LNCAP (cell line): ENCODE results near the gene FFAR3.

Experiments
- TF ChIP-seq, protein P1 (sequence below): fragments of 450-650 bp; IDR thresholded peaks from 2 replicates; pipeline ENCODE4 v1.5.1; 2017; ENCODE audit warnings: mild to moderate bottlenecking

The FFAR3 gene

DNA sequence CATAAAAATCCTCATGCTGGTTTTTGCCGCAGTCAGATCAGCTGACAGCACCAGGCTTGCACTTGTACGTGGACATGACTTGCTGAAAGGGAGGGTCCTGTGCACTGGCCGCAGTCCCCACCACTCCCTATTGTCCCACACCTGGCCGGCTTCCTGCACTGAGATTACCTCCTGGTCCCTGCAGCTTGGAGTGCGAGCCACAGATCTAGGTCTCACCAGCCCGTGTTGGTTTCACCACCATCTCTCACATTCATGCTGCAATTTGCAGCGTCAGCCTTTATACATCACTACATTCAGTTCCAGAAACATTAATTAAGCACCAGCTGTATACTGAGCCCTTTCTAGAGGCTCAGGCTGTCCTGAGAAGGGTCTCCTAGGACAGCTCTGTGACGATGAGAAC, 44.2 kb upstream of the FFAR3 start:
- TF ChIP-seq, protein P1, sequence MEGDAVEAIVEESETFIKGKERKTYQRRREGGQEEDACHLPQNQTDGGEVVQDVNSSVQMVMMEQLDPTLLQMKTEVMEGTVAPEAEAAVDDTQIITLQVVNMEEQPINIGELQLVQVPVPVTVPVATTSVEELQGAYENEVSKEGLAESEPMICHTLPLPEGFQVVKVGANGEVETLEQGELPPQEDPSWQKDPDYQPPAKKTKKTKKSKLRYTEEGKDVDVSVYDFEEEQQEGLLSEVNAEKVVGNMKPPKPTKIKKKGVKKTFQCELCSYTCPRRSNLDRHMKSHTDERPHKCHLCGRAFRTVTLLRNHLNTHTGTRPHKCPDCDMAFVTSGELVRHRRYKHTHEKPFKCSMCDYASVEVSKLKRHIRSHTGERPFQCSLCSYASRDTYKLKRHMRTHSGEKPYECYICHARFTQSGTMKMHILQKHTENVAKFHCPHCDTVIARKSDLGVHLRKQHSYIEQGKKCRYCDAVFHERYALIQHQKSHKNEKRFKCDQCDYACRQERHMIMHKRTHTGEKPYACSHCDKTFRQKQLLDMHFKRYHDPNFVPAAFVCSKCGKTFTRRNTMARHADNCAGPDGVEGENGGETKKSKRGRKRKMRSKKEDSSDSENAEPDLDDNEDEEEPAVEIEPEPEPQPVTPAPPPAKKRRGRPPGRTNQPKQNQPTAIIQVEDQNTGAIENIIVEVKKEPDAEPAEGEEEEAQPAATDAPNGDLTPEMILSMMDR, result no peak

DNA sequence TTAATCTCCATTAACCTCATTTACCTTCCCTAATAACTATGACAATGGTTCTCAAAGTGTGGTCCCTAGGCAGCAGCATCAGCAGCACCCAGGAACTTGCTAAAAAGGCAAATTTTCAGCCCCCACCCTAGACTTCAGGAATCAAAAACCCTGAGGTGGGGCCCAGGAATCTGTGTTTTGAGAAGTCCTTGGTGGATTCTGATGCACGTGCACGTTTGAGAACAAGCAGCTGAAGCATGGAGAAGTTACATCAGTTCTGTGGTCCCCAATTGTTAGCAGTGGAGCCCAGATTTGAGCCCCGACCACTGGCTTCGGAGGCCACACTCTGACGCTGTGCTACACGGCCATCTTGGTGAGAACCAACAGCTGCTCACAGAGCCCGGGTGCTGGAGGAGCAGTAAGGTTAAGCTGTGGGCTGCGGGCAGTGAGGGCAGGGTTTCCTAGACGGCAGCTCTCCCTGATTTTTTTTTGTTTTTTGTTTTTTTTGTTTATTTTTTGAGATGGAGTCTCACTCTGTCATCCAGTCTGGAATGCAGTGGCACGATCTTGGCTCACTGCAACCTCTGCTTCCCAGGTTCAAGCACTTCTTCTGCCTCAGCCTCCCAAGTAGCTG, 43.3 kb upstream of the FFAR3 start:
- TF ChIP-seq, protein P1, result no peak

DNA sequence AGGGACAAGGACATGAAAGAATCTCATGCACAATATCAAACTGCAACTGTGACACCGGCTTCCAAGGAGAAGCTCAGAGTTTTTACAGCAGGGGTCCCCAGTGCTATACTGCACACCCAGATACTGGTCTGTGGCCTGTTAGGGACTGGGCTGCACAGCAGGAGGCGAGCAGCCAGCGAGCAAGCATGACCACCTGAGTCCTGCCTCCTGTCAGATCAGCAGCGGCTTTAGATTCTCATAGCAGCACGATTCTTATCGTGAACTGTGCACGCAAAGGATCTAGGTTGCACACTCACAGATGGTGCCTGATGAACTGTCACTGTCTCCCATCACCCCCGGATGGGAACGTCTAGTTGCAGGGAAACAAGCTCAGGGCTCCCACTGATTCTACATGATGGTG, 42.4 kb upstream of the FFAR3 start:
- TF ChIP-seq, protein P1, result no peak

DNA sequence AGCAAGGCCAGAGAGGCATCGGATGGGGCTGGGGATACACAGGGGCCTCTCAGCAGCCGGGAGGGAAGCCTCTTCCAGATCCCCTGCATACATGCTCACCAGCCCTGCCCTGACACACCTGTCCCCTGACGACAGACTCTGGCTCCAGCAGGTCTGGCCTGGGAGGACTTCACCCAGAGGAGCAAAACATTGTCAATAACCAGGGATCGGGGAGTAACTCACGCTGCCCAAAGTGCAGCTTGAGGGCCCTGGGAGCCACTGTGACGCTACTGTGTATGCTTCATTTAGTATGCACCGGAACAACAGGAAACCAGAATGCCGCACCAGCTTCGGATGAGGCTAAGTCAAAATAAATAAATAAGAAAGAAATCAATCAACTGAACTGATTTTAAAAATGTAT, 41.7 kb upstream of the FFAR3 start:
- TF ChIP-seq, protein P1, result no peak

DNA sequence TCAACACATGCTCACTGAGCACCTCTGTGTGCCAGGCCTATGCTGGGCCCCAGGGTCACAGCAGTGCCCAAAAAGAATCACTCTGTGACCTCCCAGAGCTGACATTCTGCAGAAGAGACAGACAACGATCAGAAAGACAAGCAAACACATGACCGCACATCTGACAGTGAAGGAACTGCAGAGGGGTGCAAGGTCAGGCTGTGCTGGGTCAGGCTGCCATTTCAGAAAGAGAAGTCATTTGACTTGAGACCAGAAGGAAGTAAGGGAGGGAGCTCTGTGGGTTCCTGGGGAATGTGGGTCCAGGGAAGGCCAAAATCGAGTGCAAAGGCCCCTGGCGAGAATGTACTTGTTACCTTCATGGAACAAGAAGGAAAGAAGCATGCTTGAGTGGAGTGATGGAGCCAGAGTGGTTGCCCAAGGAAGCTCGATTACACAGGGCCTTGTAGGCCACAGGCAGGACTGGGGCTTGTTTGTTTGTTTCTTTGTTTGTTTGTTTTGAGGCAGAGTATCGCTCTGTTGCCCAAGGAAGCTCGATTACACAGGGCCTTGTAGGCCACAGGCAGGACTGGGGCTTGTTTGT, 40.7 kb upstream of the FFAR3 start:
- TF ChIP-seq, protein P1, result no peak

DNA sequence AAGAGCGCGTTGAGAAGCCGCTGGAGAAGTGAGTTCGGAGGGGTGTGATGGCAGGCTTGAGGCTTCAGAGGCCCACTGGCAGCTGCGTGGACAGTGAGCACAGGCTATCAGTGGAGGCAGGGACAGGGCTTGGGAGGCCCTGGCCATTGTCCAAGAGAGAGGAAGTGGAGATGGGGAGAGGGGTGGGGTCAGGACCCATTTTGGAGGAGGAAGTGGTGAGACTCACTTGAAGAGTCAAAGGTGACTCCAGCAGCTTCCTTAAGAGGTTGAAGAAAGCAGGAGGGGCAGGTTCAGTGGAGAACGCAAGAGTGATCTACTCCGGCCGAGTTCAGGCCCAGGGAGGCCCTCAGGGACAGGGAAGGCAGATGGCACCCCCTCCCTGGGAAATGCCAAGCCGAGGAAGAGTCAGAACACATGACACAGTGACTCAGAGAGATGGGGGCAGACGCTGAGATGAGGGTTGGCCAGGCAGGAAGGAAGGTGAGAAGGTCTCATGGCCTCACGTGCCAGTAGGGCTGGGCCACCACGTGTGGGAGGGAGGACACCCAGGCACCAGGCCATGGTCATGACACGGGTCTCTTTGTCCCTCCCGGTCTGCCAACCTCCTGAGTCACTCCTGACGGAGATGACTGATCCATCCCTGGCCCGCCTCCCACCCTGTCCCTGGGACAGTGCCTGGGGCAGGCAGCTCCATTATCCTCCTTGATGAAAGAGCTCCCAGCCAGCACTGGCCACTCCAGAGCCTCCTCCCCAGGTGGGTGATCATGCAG, 39.4 kb upstream of the FFAR3 start:
- TF ChIP-seq, protein P1, result no peak

DNA sequence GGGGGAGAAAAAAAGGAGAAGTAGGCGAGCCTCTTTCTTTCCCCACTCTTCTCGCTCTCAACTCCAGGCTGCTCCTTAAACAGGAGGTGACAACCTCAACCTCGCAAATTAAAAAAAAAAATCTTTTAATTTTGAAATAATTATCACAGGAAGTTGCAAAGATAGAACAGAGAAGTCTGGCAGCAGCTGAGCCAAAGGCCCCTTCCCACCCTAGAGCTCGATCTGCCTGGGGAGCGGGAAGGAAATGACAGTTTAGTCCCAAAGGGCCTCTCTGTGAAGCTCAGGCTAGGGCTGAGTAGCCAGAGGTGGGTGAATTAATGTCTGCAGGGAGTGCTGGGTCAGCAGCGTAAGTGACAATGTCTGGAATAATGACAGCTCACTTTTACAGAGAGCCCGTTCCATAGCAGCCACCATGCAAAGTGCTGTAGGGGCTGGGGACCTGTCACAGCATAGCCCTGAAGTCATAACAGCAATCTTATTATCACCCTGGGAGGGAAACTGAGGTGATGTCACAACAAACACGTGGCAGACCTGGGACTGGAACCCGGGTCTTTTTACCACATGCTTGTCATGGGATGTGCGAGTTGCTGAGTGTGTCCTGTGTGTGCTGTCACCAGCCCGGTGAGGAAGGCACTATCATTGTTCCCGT, 38.1 kb upstream of the FFAR3 start:
- TF ChIP-seq, protein P1, result no peak
